NT2/D1 (cell line): ENCODE results near the gene SEMA6B.
A peak's percentile ranks its signal among the peaks of the same experiment; 100 is the strongest.

Experiments used
- DNase-seq: peaks from one replicate; pipeline ENCODE4 v3.0.0-alpha.2; 2011; ENCODE audit warnings: low read depth, low spot score
- H3K27me3 ChIP-seq: 2 replicates; pipeline ENCODE4 v1.6.0; 2011; ENCODE audit warnings: mild to moderate bottlenecking; ENCODE audit not compliant: insufficient read length, insufficient read depth
- H3K36me3 ChIP-seq: 2 replicates; pipeline ENCODE4 v1.6.1; 2011; ENCODE audit warnings: mild to moderate bottlenecking, low read length, mixed read lengths; ENCODE audit not compliant: insufficient read depth, insufficient read length
- H3K4me1 ChIP-seq: 2 replicates; pipeline ENCODE4 v1.5.1; 2011; ENCODE audit not compliant: insufficient read depth, insufficient read length
- H3K4me3 ChIP-seq: 2 replicates; pipeline ENCODE4 v1.5.1; 2011; ENCODE audit warnings: low read depth; ENCODE audit not compliant: insufficient read length
- H3K9ac ChIP-seq: 2 replicates; pipeline ENCODE4 v1.6.0; 2011; ENCODE audit warnings: low read depth; ENCODE audit not compliant: insufficient read length
- H3K9me3 ChIP-seq: 2 replicates; pipeline ENCODE4 v1.5.1; 2011; ENCODE audit warnings: mild to moderate bottlenecking, low read length; ENCODE audit not compliant: insufficient read depth
- SUZ12 ChIP-seq: IDR thresholded peaks from 2 replicates; pipeline ENCODE4 v1.6.1; 2011; ENCODE audit not compliant: insufficient read length, insufficient read depth; ENCODE audit errors: extremely low read depth
- YY1 ChIP-seq: IDR thresholded peaks from 2 replicates; pipeline ENCODE4 v1.6.1; 2011; ENCODE audit not compliant: insufficient read length, insufficient read depth
- ZNF274 ChIP-seq: IDR thresholded peaks from 2 replicates; pipeline ENCODE4 v1.6.1; 2011; ENCODE audit warnings: mild to moderate bottlenecking, low read depth, low read length

The SEMA6B gene

DNA sequence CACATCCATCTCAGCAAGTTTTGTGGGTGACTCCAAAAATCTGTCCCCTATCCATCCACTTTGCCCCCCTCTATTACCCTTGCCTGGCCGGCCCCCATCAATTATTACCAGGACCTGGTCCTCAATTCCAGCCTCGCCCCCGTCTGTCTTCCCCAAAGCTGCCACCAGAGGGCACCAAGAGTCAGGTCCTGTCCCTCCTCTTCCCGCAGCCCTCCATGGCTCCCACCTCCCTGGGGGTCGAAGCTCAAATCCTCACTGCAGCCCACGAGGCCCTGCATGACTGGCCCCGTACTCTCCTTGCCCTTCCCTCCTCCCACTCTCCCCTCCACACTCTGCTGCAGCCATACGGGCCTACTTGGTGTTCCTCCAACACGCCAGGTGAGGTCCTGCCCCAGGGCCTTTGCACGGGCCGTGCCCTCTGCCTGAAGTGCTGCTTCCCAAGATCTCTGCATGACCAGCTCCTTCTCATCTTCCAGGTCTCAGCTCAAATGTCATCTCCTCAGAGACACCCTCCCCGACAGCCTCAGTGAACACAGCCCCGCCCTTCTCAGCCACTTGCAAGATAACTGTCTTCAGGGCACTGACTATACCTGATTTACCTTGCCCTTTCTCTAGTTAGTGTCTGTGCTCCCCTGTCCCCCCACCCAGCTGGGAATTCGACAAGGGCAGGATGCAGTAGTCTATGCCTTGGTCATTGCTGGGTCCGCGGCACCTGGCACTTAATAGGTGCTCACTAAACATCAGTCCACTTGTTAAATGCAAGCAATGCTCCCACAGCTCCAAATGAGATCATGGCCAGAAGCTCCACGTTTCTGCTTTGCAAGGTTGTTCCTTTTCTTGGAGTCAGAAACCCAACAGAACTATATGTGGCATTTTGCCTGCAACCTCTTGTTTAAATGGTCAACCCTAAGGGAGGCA, 16.8 kb upstream of the SEMA6B start:
- peaks cover 3% of the 10 kb centered on the region for H3K27me3 ChIP-seq
- no peak for DNase-seq
- H3K4me1 ChIP-seq, result peaks cover 19% of the 10 kb centered on the region
- no peaks in the 10 kb centered on the region for H3K36me3 ChIP-seq
- no peak overlapping the region for H3K4me3 ChIP-seq
- H3K9me3 ChIP-seq, result no peaks in the 10 kb centered on the region
- H3K9ac ChIP-seq, result peak overlapping the region; percentile 72
- TF ChIP-seq SUZ12 (no peak), YY1 (no peak), ZNF274 (no peak)

DNA sequence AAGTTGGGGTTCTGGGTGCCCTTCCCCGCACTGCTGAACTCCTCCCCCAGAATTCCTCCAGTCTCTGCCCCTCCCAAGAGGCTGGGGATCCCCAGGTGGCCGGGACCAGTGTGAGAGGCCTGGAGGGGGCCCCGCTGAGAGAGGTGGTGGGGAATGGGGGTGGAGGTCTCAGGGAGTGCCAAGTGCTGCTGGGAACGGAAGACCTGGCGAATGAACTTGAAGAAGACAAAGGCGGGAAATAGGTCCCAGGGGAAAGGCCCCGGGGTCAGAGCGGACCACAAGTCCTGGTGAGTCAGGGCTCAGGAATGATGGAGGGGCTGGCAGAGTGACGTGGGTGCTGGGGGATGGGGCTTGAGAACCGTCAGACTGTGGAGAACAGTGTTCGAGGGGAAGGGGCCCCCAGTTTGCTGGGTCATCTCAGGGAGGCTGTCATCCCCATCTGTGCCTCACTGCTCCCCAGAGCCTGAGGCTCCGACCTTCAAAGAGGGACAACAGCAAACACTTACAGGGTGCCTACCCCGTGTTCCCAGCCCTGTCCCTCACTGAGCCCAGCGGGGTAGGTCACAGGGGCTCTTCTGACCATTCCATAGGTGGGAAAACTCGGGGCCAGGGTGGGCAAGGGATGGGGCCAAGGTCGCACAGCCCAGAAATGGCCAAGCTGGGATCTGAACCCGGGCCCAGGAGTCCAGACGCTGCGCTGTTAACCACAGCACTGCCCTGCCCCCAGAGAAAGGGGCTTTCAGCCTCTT, 16.0 kb upstream of the SEMA6B start:
- peak overlapping the region; percentile 72 for H3K9ac ChIP-seq
- peak overlapping the region; percentile 9 for H3K4me3 ChIP-seq
- H3K36me3 ChIP-seq, result no peaks in the 10 kb centered on the region
- H3K27me3 ChIP-seq, result peaks cover 3% of the 10 kb centered on the region
- DNase-seq, result peak; percentile 97
- no peaks in the 10 kb centered on the region for H3K9me3 ChIP-seq
- TF ChIP-seq ZNF274 (no peak), YY1 (no peak), SUZ12 (no peak)
- H3K4me1 ChIP-seq, result peaks cover 19% of the 10 kb centered on the region

DNA sequence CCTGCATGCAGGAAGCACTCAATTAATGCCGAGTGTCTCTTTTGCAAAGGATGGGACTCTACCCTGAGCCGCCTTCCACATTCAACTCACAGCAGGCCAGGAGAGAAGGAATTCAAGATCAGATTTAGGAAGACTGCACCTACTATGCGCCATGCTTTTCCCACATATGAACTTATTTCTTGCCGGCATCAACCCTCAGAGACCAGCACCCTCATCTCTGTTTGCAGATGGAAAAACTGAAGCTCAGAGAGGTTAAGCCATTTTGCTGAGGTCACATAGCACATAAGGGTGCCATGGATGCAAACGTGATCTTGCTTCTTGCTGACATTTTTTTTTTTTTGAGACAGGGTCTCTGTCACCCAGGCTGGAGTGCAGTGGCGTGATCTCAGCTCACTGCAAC, 14.2 kb upstream of the SEMA6B start:
- Histone ChIP-seq H3K9me3 (no peaks in the 10 kb centered on the region), H3K9ac (no peak overlapping the region), H3K4me3 (no peak overlapping the region), H3K27me3 (no peaks in the 10 kb centered on the region), H3K4me1 (peaks cover 13% of the 10 kb centered on the region), H3K36me3 (no peaks in the 10 kb centered on the region)
- no peak for TF ChIP-seq SUZ12
- no peak for TF ChIP-seq ZNF274
- TF ChIP-seq YY1, result no peak
- no peak for DNase-seq

DNA sequence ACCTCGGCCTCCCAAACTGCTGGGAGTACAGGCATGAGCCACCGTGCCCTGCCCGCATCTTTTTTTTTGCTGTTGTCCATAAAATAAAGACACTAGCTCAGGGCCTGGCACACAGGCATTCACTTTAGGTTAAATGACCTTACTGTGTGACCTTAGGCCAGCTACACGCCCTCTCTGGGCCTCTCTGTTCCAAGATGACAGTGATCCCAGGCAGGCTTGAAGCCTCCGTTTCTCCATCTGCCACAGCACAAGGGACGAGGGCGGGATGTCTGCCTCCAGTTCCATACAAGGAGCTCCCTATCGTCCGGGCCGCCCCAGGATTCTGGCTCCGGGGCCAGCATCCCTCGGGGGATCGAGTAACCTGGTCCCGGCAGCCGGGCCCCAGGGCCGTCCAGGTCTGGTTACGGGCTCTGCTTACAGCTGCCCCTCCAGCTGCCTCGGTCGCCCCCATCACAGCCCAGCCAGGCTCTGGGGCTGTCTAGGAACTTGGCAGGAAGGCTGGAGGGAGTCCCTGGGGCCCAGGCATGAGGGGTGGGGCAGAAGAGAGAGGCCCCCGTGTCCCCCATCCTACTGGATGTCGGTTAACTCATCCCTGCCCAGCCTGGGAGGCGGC, 11.9 kb upstream of the SEMA6B start:
- TF ChIP-seq YY1, result no peak
- no peak for TF ChIP-seq SUZ12
- TF ChIP-seq ZNF274, result no peak
- H3K27me3 ChIP-seq, result no peaks in the 10 kb centered on the region
- H3K9ac ChIP-seq, result no peak overlapping the region
- peaks cover 15% of the 10 kb centered on the region for H3K4me1 ChIP-seq
- no peaks in the 10 kb centered on the region for H3K9me3 ChIP-seq
- H3K4me3 ChIP-seq, result no peak overlapping the region
- H3K36me3 ChIP-seq, result no peaks in the 10 kb centered on the region
- no peak for DNase-seq

DNA sequence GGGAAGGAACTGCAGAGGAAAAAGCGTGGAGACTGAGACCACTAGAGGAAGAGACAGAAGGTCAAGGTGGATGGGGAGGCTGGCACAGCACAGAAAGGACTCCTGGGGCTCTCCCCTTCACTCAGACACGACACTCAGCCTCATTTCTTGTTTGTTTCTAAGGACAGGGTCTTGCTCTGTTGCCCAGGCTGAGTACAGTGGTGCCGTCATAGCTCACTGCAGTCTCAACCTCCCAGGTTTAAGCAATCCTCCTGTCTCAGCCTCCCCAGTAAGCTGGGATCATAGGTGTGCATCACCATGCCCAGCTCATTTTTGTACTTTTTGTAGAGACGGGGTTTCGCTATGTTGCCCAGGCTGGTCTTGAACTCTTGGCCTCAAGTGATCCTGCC, 11.4 kb upstream of the SEMA6B start:
- DNase-seq, result no peak
- TF ChIP-seq SUZ12 (no peak), YY1 (no peak), ZNF274 (no peak)
- no peaks in the 10 kb centered on the region for H3K36me3 ChIP-seq
- H3K4me1 ChIP-seq, result peaks cover 13% of the 10 kb centered on the region
- no peaks in the 10 kb centered on the region for H3K27me3 ChIP-seq
- H3K4me3 ChIP-seq, result no peak overlapping the region
- no peaks in the 10 kb centered on the region for H3K9me3 ChIP-seq
- no peak overlapping the region for H3K9ac ChIP-seq

DNA sequence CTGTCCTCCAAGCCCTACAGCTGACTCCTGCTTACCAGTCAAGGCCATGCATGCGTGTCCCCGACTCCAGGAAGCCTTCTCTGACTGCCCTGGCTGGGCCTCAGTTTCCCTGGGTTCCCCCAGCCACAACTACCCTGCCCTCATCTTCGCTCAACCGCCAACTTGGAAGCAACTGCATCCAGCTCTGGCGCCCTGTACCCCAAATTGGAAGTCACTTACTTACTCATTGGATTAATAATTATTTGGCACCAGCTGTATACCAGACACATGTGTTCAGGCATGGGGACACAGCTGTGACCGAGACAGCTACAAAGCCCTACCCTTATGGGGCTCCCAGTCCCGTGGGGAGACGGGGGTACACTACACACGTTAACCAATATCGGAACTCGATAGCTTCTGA, 10.9 kb upstream of the SEMA6B start:
- no peak overlapping the region for H3K9ac ChIP-seq
- H3K27me3 ChIP-seq, result no peaks in the 10 kb centered on the region
- no peak overlapping the region for H3K4me3 ChIP-seq
- DNase-seq, result no peak
- no peaks in the 10 kb centered on the region for H3K9me3 ChIP-seq
- H3K4me1 ChIP-seq, result peaks cover 8% of the 10 kb centered on the region
- H3K36me3 ChIP-seq, result no peaks in the 10 kb centered on the region
- TF ChIP-seq ZNF274, result no peak

DNA sequence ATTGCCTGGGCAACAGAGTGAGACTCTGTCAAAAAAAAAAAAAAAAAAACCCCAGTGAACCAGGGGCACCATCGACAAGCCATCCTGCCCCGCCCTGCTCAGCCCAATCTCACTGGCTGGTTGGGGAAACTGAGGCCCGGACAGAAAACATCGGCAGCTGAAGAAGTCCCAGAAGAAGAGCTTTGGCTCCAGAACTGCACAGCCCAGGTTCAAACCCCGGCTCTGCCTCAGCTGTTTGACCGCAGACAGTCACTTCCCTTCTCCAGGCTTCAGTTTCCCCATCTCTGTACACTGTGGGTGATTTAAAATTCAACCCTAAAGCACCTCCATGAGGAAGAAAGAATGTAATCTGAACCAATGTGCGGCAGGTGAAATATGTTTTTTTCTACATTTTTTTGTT, 9.4 kb upstream of the SEMA6B start:
- Histone ChIP-seq H3K9me3 (no peaks in the 10 kb centered on the region), H3K4me3 (no peak overlapping the region), H3K9ac (no peak overlapping the region), H3K27me3 (no peaks in the 10 kb centered on the region), H3K4me1 (peaks cover 7% of the 10 kb centered on the region), H3K36me3 (no peaks in the 10 kb centered on the region)
- TF ChIP-seq ZNF274, result no peak
- TF ChIP-seq YY1, result no peak
- no peak for TF ChIP-seq SUZ12
- no peak for DNase-seq
